ENCODE measurements around the gene TRABD2B. TPM values are rescaled to one million over a fixed set of nuclear protein-coding genes. Genes with fewer than 3 reads are reported as not detected.

TRABD2B gene
- total RNA-seq, 6 donors from 2014 or later, result under 0.01 to 2.1 (median 0.62) TPM

DNA sequence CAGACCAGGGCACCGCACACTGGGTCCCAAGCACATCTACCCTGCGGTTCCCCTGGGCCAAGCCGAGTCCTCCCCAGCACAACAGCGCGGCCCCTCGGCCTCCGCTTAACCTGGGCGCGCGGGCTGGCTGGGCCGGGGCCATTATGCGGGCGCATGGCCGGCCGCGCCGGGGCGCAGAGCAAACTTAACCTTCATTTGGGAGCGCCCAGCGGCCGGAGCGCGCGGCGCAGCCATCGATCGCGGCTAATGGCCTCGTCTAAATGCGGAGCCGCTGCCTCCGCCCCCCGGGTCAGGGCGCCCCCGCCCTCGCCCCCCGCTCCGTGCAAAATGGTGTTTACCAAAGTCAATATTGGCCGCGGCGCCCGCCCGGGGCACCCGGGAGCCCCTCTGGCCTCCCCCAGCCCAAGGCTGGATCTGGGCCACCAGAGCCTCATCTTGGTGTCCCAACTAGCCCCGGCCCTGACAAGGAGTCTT is 272.1 kb downstream of the TRABD2B start:
- peak in 1 of 2 donors; percentile 90 for DNase-seq
- Histone ChIP-seq H3K27ac (no peak overlapping the region), H3K36me3 (no peaks in the 10 kb centered on the region), H3K4me1 (peaks cover 8 to 18% (median 16%) of the 10 kb centered on the region in 4 donors), H3K4me3 (peak overlapping the region in 1 of 4 donors; percentile 2), H3K27me3 (peaks cover 0 to 20% (median 14%) of the 10 kb centered on the region in 4 donors), H3K9me3 (no peaks in the 10 kb centered on the region)
- no CpG with 5 or more reads among the region's 45 CpGs for WGBS, 2 donors
- peak in 1 of 2 donors; percentile 34 for ATAC-seq (ENCODE audit: low FRiP score in 2 of 2)
- TF ChIP-seq EP300 (IDR thresholded peaks at IDR 0.05) (no peak), POLR2AphosphoS5 (IDR thresholded peaks at IDR 0.05) (no peak)
- TF ChIP-seq, protein P1, sequence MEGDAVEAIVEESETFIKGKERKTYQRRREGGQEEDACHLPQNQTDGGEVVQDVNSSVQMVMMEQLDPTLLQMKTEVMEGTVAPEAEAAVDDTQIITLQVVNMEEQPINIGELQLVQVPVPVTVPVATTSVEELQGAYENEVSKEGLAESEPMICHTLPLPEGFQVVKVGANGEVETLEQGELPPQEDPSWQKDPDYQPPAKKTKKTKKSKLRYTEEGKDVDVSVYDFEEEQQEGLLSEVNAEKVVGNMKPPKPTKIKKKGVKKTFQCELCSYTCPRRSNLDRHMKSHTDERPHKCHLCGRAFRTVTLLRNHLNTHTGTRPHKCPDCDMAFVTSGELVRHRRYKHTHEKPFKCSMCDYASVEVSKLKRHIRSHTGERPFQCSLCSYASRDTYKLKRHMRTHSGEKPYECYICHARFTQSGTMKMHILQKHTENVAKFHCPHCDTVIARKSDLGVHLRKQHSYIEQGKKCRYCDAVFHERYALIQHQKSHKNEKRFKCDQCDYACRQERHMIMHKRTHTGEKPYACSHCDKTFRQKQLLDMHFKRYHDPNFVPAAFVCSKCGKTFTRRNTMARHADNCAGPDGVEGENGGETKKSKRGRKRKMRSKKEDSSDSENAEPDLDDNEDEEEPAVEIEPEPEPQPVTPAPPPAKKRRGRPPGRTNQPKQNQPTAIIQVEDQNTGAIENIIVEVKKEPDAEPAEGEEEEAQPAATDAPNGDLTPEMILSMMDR (IDR thresholded peaks at IDR 0.05), result peak in 4 of 6 experiments; percentile 11 to 36 (median 24)

DNA sequence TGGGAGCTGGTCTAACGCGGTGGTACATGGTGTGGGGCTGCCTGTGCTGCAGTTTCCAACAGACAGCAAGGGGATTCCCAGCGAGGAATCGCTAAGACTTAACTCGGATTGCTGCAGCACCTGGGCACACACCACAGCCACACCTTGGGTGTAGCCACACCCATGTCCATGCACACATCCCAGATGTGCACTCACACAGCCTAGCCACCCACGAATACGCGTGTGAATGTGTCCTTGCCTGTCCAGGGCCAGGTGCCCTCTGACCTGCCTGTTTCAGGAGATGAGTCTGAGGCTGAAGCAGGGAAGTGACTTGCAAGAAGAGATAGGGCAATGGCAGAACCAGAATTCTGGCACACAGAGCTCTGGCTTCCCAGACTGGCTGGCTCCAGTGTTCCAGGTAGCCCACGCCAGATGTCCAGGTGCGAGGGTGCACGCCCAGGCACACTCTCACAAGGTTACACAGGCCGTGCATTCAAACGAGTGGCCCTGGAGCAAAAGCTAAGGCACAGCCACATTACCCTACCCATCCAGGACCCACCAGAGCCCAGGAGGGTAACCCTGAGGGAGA is 272.7 kb downstream of the TRABD2B start:
- Histone ChIP-seq H3K4me3 (no peak overlapping the region), H3K4me1 (peaks cover 8 to 18% (median 16%) of the 10 kb centered on the region in 4 donors), H3K9me3 (no peaks in the 10 kb centered on the region), H3K36me3 (no peaks in the 10 kb centered on the region), H3K27ac (no peak overlapping the region), H3K27me3 (peaks cover 0 to 20% (median 14%) of the 10 kb centered on the region in 4 donors)
- DNase-seq, result peak in 1 of 2 donors; percentile 15
- WGBS, 2 donors, result 64 to 70% methylated on average over 11 to 13 of the region's 13 CpGs
- no peak for ATAC-seq (ENCODE audit: low FRiP score in 2 of 2)
- no peak for TF ChIP-seq EP300 (IDR thresholded peaks at IDR 0.05)
- TF ChIP-seq, protein P1 (IDR thresholded peaks at IDR 0.05), result peak in 1 of 6 experiments; percentile 6

DNA sequence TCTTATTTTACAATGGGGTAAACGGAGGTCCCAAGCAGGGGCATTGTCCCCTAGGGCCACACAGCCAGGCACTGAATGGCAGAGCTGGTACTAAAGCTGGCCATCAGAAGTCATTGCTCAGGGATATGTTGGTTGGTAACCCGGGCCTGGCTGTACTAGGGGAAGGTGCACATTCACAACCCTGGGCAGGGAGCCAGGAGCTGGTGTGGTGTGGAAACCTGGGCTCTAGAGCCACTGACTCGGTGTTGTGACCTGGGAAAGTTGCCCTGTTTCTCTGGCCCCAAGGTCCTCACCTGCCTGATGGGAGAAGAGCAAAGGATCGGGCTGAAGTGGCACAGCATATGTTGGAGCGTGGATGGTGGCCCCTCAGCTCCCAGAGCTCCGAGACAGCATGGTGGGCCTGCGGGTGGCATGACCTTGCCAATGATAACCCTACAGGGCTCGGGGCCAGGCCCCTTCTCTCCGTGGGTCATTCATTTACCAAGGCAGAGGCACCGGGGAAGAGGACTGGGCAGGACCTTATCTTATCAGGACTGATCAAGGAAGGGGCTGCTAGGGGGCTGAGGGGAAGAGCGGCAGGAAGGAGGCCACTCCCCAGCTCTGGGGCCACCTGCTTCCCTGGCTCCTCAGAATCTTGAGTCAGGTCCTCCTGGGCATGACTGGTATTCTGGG is 274.1 kb downstream of the TRABD2B start:
- no peak for TF ChIP-seq EP300 (IDR thresholded peaks at IDR 0.05)
- no peak for TF ChIP-seq POLR2A (IDR thresholded peaks at IDR 0.05)
- TF ChIP-seq, protein P1 (IDR thresholded peaks at IDR 0.05), result no peak
- TF ChIP-seq POLR2AphosphoS5 (IDR thresholded peaks at IDR 0.05), result no peak
- WGBS, 2 donors, result 74 to 76% methylated on average over 10 to 11 of the region's 11 CpGs
- no peak overlapping the region for H3K27ac ChIP-seq
- no peaks in the 10 kb centered on the region for H3K9me3 ChIP-seq
- peaks cover 8 to 18% (median 16%) of the 10 kb centered on the region in 4 donors for H3K4me1 ChIP-seq
- no peak overlapping the region for H3K4me3 ChIP-seq
- ATAC-seq (ENCODE audit: low FRiP score in 2 of 2) (no peak), DNase-seq (peak in 1 of 2 donors; percentile 21)
- H3K36me3 ChIP-seq, result no peaks in the 10 kb centered on the region
- peaks cover 0 to 20% (median 14%) of the 10 kb centered on the region in 4 donors for H3K27me3 ChIP-seq

DNA sequence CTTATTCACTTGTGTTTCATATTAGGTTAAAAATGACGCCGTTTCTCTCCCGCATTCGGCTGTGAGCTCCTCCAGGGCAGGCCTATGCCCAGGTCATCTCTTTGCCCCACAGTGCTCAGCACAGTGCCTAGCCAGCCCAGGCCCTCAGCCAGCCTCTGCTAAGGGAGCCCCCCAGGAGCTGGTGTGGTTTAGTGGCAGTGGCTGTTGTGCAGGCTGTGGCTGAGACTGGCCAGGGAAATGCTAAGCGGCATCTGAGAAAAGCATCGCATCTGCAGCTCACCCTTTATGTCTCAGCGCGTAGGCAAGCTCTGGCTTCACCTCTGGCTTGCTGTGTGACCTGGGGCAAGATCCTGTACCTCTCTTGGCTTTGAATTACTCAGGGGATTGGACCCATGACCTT is 275.1 kb downstream of the TRABD2B start:
- Histone ChIP-seq H3K27me3 (peaks cover 0 to 20% (median 14%) of the 10 kb centered on the region in 4 donors), H3K9me3 (no peaks in the 10 kb centered on the region), H3K27ac (no peak overlapping the region), H3K4me1 (peaks cover 8 to 18% (median 16%) of the 10 kb centered on the region in 4 donors), H3K4me3 (no peak overlapping the region), H3K36me3 (no peaks in the 10 kb centered on the region)
- no peak for DNase-seq
- 90 to 100% methylated on average over 2 to 8 of the region's 8 CpGs for whole genome bisulfite sequencing, 2 donors
- no peak for ATAC-seq (ENCODE audit: low FRiP score in 2 of 2)
- TF ChIP-seq, protein P1 (IDR thresholded peaks at IDR 0.05), result no peak
- TF ChIP-seq POLR2A (IDR thresholded peaks at IDR 0.05) (no peak), POLR2AphosphoS5 (IDR thresholded peaks at IDR 0.05) (no peak), EP300 (IDR thresholded peaks at IDR 0.05) (no peak)

Data from upper lobe of left lung (tissue), 6 donors.